K562 (cell line): ENCODE results near the gene RPL11. TPM values are rescaled to one million over a fixed set of nuclear protein-coding genes. Genes with fewer than 3 reads are reported as not detected.

ENCODE experiments used
- ATAC-seq: fragments of 200-7000 bp; cut with Tn5 transposase; 3 replicates; pipeline ENCODE4 v1.9.1; 2020; ENCODE audit warnings: moderate library complexity
- BruUV-seq: library from RNA; stranded (reverse); fragments of 400-500 nt; replicated peaks from 2 replicates; lab custom pipeline; 2021; lab: Mats Ljungman, UMichigan
- CTCF ChIA-PET: fragments of 300-600 bp; formaldehyde crosslinking; extraction: SDS; loops from one replicate; lab custom pipeline; 2021; ENCODE audit warnings: low intra/inter-chr PET ratio; lab: Yijun Ruan, JAX
- POLR2A ChIA-PET: fragments of 300-600, 350-650 bp; sonication (Branson Sonifier 250); formaldehyde crosslinking; extraction: SDS; loops from one replicate; lab custom pipeline; 2021; ENCODE audit warnings: antibody characterized with exemption, inconsistent platforms; lab: Yijun Ruan, JAX
- DNase-seq, 4 experiments: peaks; one replicate each; pipeline versions ENCODE4 v3.0.0 to v3.0.0-alpha.2; 2011 to 2018; ENCODE audit warnings: low spot score in 3 of 4, mixed read lengths in 3 of 4; ENCODE audit errors: extremely low read depth in 1 of 4
- FAIRE-seq: peaks from 2 replicates; lab custom pipeline; 2011; peaks lifted over from hg19 to GRCh38; lab: Jason Lieb, UNC
- H2AFZ ChIP-seq: 2 replicates; pipeline ENCODE4 v1.6.0; 2011; ENCODE audit warnings: low read depth, low read length, control low read depth, inconsistent platforms
- H3K27ac ChIP-seq: fragments of 200-600 bp; 3 replicates; pipeline ENCODE4 v1.8.0; 2011; ENCODE audit warnings: low read depth, mild to moderate bottlenecking, control low read depth, inconsistent platforms, low read length, moderate library complexity, mixed read lengths; ENCODE audit errors: extremely low read depth
- H3K27me3 ChIP-seq, 2 experiments: fragments of 300-600 bp in 1 of 2; 2 replicates in 1 of 2; 3 replicates in 1 of 2; pipeline versions ENCODE4 v1.6.0 to v1.8.0; 2011; ENCODE audit warnings: inconsistent platforms in 2 of 2, low read length in 2 of 2, mild to moderate bottlenecking in 1 of 2, mixed read lengths in 1 of 2, moderate library complexity in 1 of 2; ENCODE audit not compliant: control insufficient read depth in 2 of 2, insufficient read depth in 2 of 2
- H3K36me3 ChIP-seq: fragments of 300-600 bp; 3 replicates; pipeline ENCODE4 v1.8.0; 2011; ENCODE audit warnings: mild to moderate bottlenecking, low read length, inconsistent platforms; ENCODE audit not compliant: control insufficient read depth, insufficient read depth
- H3K4me1 ChIP-seq, 2 experiments: fragments of 200-600 bp in 1 of 2; replicated peaks in 1 of 2; 2 replicates in 1 of 2; 3 replicates in 1 of 2; pipeline versions ENCODE4 v1.5.1 to v1.8.0; 2011; ENCODE audit warnings: inconsistent platforms in 2 of 2, low read length in 2 of 2, mild to moderate bottlenecking in 1 of 2, mixed read lengths in 1 of 2, moderate library complexity in 1 of 2; ENCODE audit not compliant: control insufficient read depth in 2 of 2, insufficient read depth in 2 of 2
- H3K4me2 ChIP-seq: 2 replicates; pipeline ENCODE4 v1.6.1; 2011; ENCODE audit warnings: low read length, control low read depth, inconsistent platforms, mixed read lengths; ENCODE audit not compliant: insufficient read depth
- H3K4me3 ChIP-seq: fragments of 200-600 bp; sonication (generic), shearing (Covaris generic); 2 replicates; pipeline ENCODE4 v1.5.1; 2016; ENCODE audit warnings: control low read depth, inconsistent platforms
- H3K79me2 ChIP-seq: fragments of 200-600 bp; 3 replicates; pipeline ENCODE4 v1.8.0; 2011; ENCODE audit warnings: low read length, inconsistent platforms; ENCODE audit not compliant: control insufficient read depth, insufficient read depth
- H3K9ac ChIP-seq, 2 experiments: 2 replicates each; pipeline versions ENCODE4 v1.6.0 to v1.6.1; 2011; ENCODE audit warnings: low read depth in 2 of 2, low read length in 2 of 2, control low read depth in 1 of 2, inconsistent platforms in 1 of 2, mild to moderate bottlenecking in 1 of 2, mixed read lengths in 1 of 2; ENCODE audit not compliant: insufficient read depth in 1 of 2
- H3K9me1 ChIP-seq: one replicate; pipeline ENCODE4 v1.6.0; 2011; ENCODE audit warnings: inconsistent platforms, mild to moderate bottlenecking, low read length, moderate library complexity; ENCODE audit not compliant: control insufficient read depth, insufficient read depth
- H3K9me3 ChIP-seq: replicated peaks from 2 replicates; pipeline ENCODE4 v1.5.1; 2011; ENCODE audit warnings: low read depth, low read length, inconsistent platforms; ENCODE audit not compliant: control insufficient read depth, insufficient read depth
- H4K20me1 ChIP-seq: replicated peaks from 2 replicates; pipeline ENCODE4 v1.6.1; 2011; ENCODE audit warnings: low read length, inconsistent platforms, mixed read lengths; ENCODE audit not compliant: control insufficient read depth, insufficient read depth
- BDP1 ChIP-seq: IDR thresholded peaks from 3 replicates; pipeline ENCODE4 v1.6.1; 2011; ENCODE audit not compliant: insufficient read length, insufficient read depth
- FIP1L1 ChIP-seq: fragments of 200-400 bp; formaldehyde crosslinking; IDR thresholded peaks from 2 replicates; pipeline ENCODE4 v1.6.1; 2018; ENCODE audit warnings: mild to moderate bottlenecking, low read depth, low read length; ENCODE audit not compliant: poor library complexity, severe bottlenecking
- HINFP ChIP-seq: fragments of 450-650 bp; conservative IDR thresholded peaks from 2 replicates; pipeline ENCODE4 v1.6.1; 2016; ENCODE audit warnings: missing genetic modification characterization, low read depth, mild to moderate bottlenecking, control low read depth, missing compliant biosample characterization
- IRF1 ChIP-seq: sonication (generic); formaldehyde crosslinking; IDR thresholded peaks from 2 replicates; pipeline ENCODE4 v1.8.0; 2022; ENCODE audit warnings: missing genetic modification reagents, mild to moderate bottlenecking, borderline replicate concordance
- PYGO2 ChIP-seq: fragments of 450-650 bp; IDR thresholded peaks from 2 replicates; pipeline ENCODE4 v1.6.1; 2016; ENCODE audit warnings: mild to moderate bottlenecking, missing genetic modification characterization, moderate library complexity, missing compliant biosample characterization
- SMAD1 ChIP-seq: fragments of 150-350 bp; IDR thresholded peaks from 2 replicates; pipeline ENCODE4 v1.6.1; 2014; ENCODE audit warnings: low read length, low read depth; ENCODE audit not compliant: partially characterized antibody
- ZBTB17 ChIP-seq: fragments of 450-650 bp; formaldehyde crosslinking; IDR thresholded peaks from 2 replicates; pipeline ENCODE4 v1.4.0; 2020; ENCODE audit warnings: mild to moderate bottlenecking
- ZEB2 ChIP-seq: fragments of 450-650 bp; IDR thresholded peaks from 2 replicates; pipeline ENCODE4 v1.6.1; 2016
- ZMIZ1 ChIP-seq, 2 experiments: fragments of 150-350 bp in 1 of 2; IDR thresholded peaks; 2 replicates each; pipeline ENCODE4 v1.6.1; 2012 to 2016; ENCODE audit warnings: low read depth in 2 of 2, low read length in 2 of 2, mild to moderate bottlenecking in 1 of 2, moderate library complexity in 1 of 2
- ZNF263 ChIP-seq: sonication (generic); formaldehyde crosslinking; IDR thresholded peaks from 2 replicates; pipeline ENCODE4 v1.8.0; 2022; ENCODE audit warnings: mild to moderate bottlenecking, missing genetic modification reagents, borderline replicate concordance
- ZNF717 ChIP-seq: fragments of 250-450 bp; sonication (Bioruptor Pico); IDR thresholded peaks from 2 replicates; pipeline ENCODE4 v1.5.0; 2021
- WGBS: fragments of 100-300 bp; shearing (Covaris generic); methylation state at CpG from one replicate; pipeline ENCODE4 v1.1.6; 2016; ENCODE audit warnings: low coverage, mixed read lengths; ENCODE audit not compliant: insufficient coverage; ENCODE audit errors: missing lambda C conversion rate; 5-methylcytosine and 5-hydroxymethylcytosine counted together
- in situ Hi-C: fragments of 300-500 bp; cut with MboI; formaldehyde crosslinking; loops from 4 replicates; pipeline ENCODE4 v1.15.0; 2018; ENCODE audit warnings: inconsistent platforms, mixed read lengths
- intact Hi-C: fragments of 100-400 bp; cut with micrococcal nuclease; formaldehyde crosslinking; loops from 2 replicates; pipeline ENCODE4 v1.14.2; 2022
- polyA plus RNA-seq, 8 experiments: library from polyadenylated mRNA; depleted of rRNA in 4 of 8; stranded (reverse) in 5 of 8; unstranded in 3 of 8; fragments of >200 nt; fragmentation: Nextera tagmentation in 2 of 8; fragmentation: Illumina TruSeq in 1 of 8; extraction: Ambion mirVana in 2 of 8; extraction: Trizol in 1 of 8; gene quantifications; 2 replicates each; pipeline versions ENCODE4 v1.2.1 to v1.2.3, GENCODE V29; 2011 to 2014; ENCODE audit warnings: inconsistent platforms in 1 of 8, missing spikeins in 1 of 8
- total RNA-seq, 7 experiments: library from RNA; depleted of rRNA in 6 of 7; stranded (reverse); fragments of >200 nt in 6 of 7; fragmentation: Illumina TruSeq in 2 of 7; extraction: Trizol in 2 of 7; gene quantifications; 2 replicates each; pipeline versions ENCODE4 v1.2.1 to v1.2.3, GENCODE V29; 2011 to 2021; ENCODE audit warnings: low replicate concordance in 1 of 7

The RPL11 gene
- total and polyA plus RNA-seq, 9 of the 15 experiments (the other 6 are each of a cell fraction or from before 2014, with no cell fraction given) = 1,781 to 4,526 (median 3,111) TPM

DNA sequence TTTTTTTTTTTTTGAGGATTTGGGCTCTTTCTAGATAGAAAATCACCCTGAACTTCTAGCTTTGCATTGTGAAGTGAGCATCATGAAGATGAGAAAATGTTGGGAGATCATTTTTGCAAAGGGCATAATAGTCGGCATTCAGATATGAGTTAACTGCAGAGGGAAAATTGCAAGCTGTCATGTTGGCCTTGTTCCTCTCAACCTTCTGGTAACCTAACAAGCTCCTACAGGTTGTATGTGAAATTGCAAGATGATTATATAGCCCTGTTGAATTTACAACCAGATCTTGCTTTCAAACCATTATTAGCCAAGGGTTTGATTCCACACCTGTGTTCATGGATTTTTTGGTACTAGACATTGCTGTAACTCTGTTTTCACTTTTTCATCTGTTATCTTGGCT lies 53.9 kb downstream of the RPL11 start:
- Histone ChIP-seq H2AFZ (no peak overlapping the region), H3K79me2 (peaks cover 81% of the 10 kb centered on the region), H3K27ac (no peak overlapping the region), H4K20me1 (peaks cover 30% of the 10 kb centered on the region), H3K27me3 (no peaks in the 10 kb centered on the region), H3K9me3 (no peaks in the 10 kb centered on the region), H3K9ac (peak overlapping the region in 1 of 2 experiments; percentile 82; a peak in 1 of 4 replicates), H3K4me1 (peaks cover 23 to 36% of the 10 kb centered on the region in 2 experiments), H3K36me3 (peaks cover 54% of the 10 kb centered on the region), H3K4me2 (peak overlapping the region; percentile 15; the same call in 1 of the 2 replicates), H3K4me3 (peak overlapping the region; percentile 96; the same call in 1 of the 2 replicates), H3K9me1 (no peaks in the 10 kb centered on the region)
- ChIA-PET POLR2A (interaction anchor here (0.6 to 3.4 kb wide), 17 partner anchors 9 to 1102 kb away, joined by 3 to 15 read pairs (median 3); partner anchors contain the start of genes C1QC, PNRC2 and RPL11), CTCF (interaction anchor here (0.7 kb wide), 2 partner anchors 17 to 1284 kb away, joined by 3 to 7 read pairs; no protein-coding TSS in a partner anchor)
- DNase-seq (peak; percentile 50 to 64 (median 58)), ATAC-seq (peak; percentile 38), FAIRE-seq (peak; percentile 51)
- BruUV-seq = no TSS peak
- WGBS = 50% methylated on average over 1 of the region's 1 CpG
- intact Hi-C loops = no loop called here
- in situ Hi-C loops = no loop called here
- TF ChIP-seq HINFP (tag) = no peak
- TF ChIP-seq ZNF717 (CRISPR knock-in tag) = no peak
- no peak for TF ChIP-seq ZEB2
- no peak for TF ChIP-seq ZNF263 (CRISPR knock-in tag)
- TF ChIP-seq PYGO2 (tag) = no peak
- TF ChIP-seq FIP1L1 = no peak
- no peak for TF ChIP-seq IRF1 (CRISPR knock-in tag)
- no peak for TF ChIP-seq SMAD1
- no peak for TF ChIP-seq ZBTB17 (CRISPR knock-in tag)
- no peak for TF ChIP-seq ZMIZ1 (IDR thresholded peaks at IDR 0.05; ENCODE audit: low read depth in 2 of 2, low read length in 2 of 2)
- TF ChIP-seq BDP1 = no peak
